ENCODE results near the gene PATL1.
"Not testable (repeated sequence)": the region's sequence is repeated elsewhere in the genome, so short reads cannot be mapped to it uniquely, and the experiment has no call there.

The PATL1 gene

GRCh38 chr11:59681260-59681725, 12.5 kb upstream of the PATL1 start:
- peaks cover 14% of the 10 kb centered on the region for H3K27me3 Mint-ChIP-seq
- not testable (repeated sequence) for H3K4me3 Mint-ChIP-seq; H3K9me3 Mint-ChIP-seq (ENCODE audit: low read depth); H3K4me1 Mint-ChIP-seq (ENCODE audit: low read depth); H3K36me3 Mint-ChIP-seq; H3K27ac Mint-ChIP-seq

DNA sequence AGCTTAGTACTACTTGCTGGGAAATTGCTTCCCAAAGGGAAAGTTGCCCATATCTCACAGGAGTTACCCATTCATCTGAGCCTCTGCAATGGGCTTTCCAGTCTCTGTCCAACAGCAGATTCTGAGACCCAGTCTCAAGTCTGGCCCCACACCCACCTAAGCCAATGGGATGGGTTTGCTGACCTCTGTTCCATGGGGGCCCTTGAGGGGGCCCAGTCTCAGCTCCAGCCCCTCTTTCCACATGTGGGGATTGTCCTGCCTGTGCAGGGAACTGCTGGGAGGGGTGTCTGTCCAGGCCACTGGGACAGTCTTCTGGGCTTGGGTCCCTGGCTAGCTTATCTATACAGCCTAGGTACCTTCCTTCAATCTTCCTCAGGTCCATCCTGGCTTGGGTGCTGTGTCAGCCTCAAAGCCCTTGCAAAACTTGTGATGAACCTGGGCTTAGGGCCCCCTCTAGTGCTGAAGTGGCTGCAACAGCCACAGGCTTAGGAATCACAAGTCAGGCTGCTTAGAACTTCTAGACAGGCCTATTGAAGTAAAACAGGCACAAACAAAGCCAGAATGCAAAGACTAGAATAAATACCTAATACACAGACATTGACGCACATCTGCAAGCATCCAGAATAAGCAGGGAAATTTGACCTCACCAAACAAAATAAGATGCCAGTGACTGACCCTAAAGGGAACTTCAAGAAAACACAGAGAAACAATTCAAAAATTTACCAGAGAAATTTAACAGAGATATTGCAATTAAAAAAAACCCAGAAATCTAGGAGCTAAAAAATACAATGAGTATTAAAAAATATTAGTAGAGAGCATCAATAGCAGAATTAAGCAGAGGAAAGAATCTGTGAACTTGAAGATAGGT, 11.7 kb upstream of the PATL1 start:
- H3K27me3 Mint-ChIP-seq = peaks cover 9% of the 10 kb centered on the region
- H3K27ac Mint-ChIP-seq = no peak overlapping the region
- no peaks in the 10 kb centered on the region for H3K4me1 Mint-ChIP-seq (ENCODE audit: low read depth)
- H3K9me3 Mint-ChIP-seq (ENCODE audit: low read depth) = no peaks in the 10 kb centered on the region
- H3K4me3 Mint-ChIP-seq = no peak overlapping the region
- H3K36me3 Mint-ChIP-seq = no peaks in the 10 kb centered on the region

DNA sequence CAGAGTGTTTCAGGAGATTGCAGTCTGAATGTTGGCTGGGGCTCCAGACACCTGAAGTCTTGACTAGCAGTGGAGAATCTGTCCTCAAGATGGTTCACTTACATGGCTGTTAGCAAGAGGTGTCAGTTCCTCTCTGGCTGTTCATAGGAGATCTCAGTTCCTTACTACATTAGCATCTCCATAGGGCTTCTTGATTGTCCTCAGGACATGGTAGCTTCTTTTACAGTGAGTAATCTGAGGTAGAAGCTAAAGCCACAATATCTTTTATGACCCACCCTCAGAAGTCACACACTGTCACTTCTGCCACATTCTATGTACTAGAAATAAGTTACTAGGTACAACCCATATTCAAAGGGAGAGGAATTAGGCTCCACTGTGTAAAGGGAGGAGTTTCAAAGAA, 10.5 kb upstream of the PATL1 start:
- Mint-ChIP-seq H3K27ac (no peak overlapping the region), H3K9me3 (ENCODE audit: low read depth) (no peaks in the 10 kb centered on the region), H3K4me1 (ENCODE audit: low read depth) (no peaks in the 10 kb centered on the region), H3K36me3 (no peaks in the 10 kb centered on the region), H3K4me3 (no peak overlapping the region), H3K27me3 (peaks cover 7% of the 10 kb centered on the region)

DNA sequence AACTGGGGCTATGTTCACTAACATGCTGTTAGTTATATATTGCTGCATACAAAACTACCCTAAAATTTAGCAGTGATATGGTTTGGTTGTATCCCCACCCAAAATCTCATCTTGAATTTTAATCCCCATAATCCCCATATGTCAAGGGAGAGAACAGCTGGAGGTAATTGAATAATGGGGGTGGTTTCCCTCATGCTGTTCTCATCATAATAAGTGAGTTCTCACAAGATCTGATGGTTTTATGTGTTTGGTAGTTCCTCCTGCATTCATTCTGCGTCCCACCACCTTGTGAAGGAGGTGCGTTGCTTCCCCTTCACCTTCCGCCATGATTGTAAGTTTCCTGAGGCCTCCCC, 10.0 kb upstream of the PATL1 start:
- Mint-ChIP-seq H3K27ac (no peak overlapping the region), H3K9me3 (ENCODE audit: low read depth) (no peaks in the 10 kb centered on the region), H3K4me3 (no peak overlapping the region)

GRCh38 chr11:59678118-59678812, 9.4 kb upstream of the PATL1 start:
- no peaks in the 10 kb centered on the region for H3K4me1 Mint-ChIP-seq (ENCODE audit: low read depth)
- H3K36me3 Mint-ChIP-seq = no peaks in the 10 kb centered on the region
- H3K27me3 Mint-ChIP-seq = peaks cover 7% of the 10 kb centered on the region
- H3K27ac Mint-ChIP-seq = no peak overlapping the region
- H3K4me3 Mint-ChIP-seq = no peak overlapping the region
- H3K9me3 Mint-ChIP-seq (ENCODE audit: low read depth) = no peaks in the 10 kb centered on the region

More for the DNA sequence above, 10.0 kb upstream of the PATL1 start:
- Mint-ChIP-seq H3K27me3 (peaks cover 7% of the 10 kb centered on the region), H3K36me3 (no peaks in the 10 kb centered on the region), H3K4me1 (ENCODE audit: low read depth) (no peaks in the 10 kb centered on the region)

DNA sequence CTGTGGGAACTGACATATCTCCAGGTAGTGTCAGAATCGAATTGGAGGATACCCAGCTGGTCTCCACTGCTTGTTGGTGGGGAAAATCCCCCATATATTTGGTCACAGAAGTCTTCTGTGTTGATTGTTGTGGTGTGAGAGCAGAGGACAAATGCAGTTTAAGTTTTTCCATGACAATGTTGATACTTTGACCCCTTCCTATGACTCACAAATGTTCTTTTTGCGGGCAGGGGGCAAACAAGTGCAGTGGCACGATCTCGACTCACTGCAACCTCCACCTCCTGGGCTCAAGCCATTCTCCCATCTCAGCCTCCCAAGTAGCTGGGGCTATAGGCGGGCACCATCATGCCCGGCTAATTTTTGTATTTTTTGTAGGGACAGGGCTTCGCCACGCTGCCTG, 7.4 kb upstream of the PATL1 start:
- Mint-ChIP-seq H3K36me3 (no peaks in the 10 kb centered on the region), H3K4me3 (no peak overlapping the region), H3K27ac (no peak overlapping the region), H3K27me3 (peaks cover 3% of the 10 kb centered on the region), H3K9me3 (ENCODE audit: low read depth) (no peaks in the 10 kb centered on the region), H3K4me1 (ENCODE audit: low read depth) (no peaks in the 10 kb centered on the region)

DNA sequence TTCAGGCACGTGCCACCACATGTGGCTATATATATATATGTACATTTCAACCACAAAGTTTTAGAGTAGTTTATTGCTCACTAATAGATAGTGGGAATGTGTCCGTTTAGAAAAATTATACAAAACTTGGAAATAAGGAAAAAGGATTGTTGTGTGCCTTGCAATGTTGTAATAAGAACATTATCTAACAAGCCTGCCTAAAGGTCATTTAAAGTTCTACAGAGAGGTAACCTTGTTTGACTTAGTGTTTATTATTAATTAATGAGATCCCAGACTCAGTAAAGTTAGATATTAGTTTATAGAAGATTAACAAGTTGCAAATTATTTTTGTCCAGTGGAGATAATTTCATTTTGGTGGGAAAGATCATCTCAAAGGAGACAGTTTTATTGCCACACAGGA, 5.5 kb upstream of the PATL1 start:
- H3K4me1 Mint-ChIP-seq (ENCODE audit: low read depth) = peaks cover 7% of the 10 kb centered on the region
- no peaks in the 10 kb centered on the region for H3K27me3 Mint-ChIP-seq
- no peaks in the 10 kb centered on the region for H3K9me3 Mint-ChIP-seq (ENCODE audit: low read depth)
- no peak overlapping the region for H3K4me3 Mint-ChIP-seq
- H3K27ac Mint-ChIP-seq = no peak overlapping the region
- no peaks in the 10 kb centered on the region for H3K36me3 Mint-ChIP-seq

GRCh38 chr11:59673291-59673690, 4.5 kb upstream of the PATL1 start:
- H3K27ac Mint-ChIP-seq = no peak overlapping the region
- no peak overlapping the region for H3K4me3 Mint-ChIP-seq
- H3K9me3 Mint-ChIP-seq (ENCODE audit: low read depth) = no peaks in the 10 kb centered on the region
- peaks cover 10% of the 10 kb centered on the region for H3K4me1 Mint-ChIP-seq (ENCODE audit: low read depth)
- H3K36me3 Mint-ChIP-seq = no peaks in the 10 kb centered on the region
- no peaks in the 10 kb centered on the region for H3K27me3 Mint-ChIP-seq

GRCh38 chr11:59671471-59671870, 2.6 kb upstream of the PATL1 start:
- Mint-ChIP-seq H3K27me3 (no peaks in the 10 kb centered on the region), H3K36me3 (peaks cover 4% of the 10 kb centered on the region), H3K4me3 (no peak overlapping the region)

GRCh38 chr11:59669611-59670009, 773 bp upstream of the PATL1 start:
- peak overlapping the region; percentile 95 for H3K4me3 Mint-ChIP-seq
- peaks cover 38% of the 10 kb centered on the region for H3K4me1 Mint-ChIP-seq (ENCODE audit: low read depth)
- peak overlapping the region; percentile 96 for H3K27ac Mint-ChIP-seq
- no peaks in the 10 kb centered on the region for H3K9me3 Mint-ChIP-seq (ENCODE audit: low read depth)
- H3K36me3 Mint-ChIP-seq = peaks cover 4% of the 10 kb centered on the region
- H3K27me3 Mint-ChIP-seq = no peaks in the 10 kb centered on the region

More at GRCh38 chr11:59671471-59671870, 2.6 kb upstream of the PATL1 start:
- H3K4me1 Mint-ChIP-seq (ENCODE audit: low read depth) = peaks cover 26% of the 10 kb centered on the region
- no peak overlapping the region for H3K27ac Mint-ChIP-seq
- no peaks in the 10 kb centered on the region for H3K9me3 Mint-ChIP-seq (ENCODE audit: low read depth)

- H3K4me1 Mint-ChIP-seq (ENCODE audit: low read depth) = peaks cover 46% of the 10 kb centered on the region
- no peaks in the 10 kb centered on the region for H3K9me3 Mint-ChIP-seq (ENCODE audit: low read depth)
- peak overlapping the region; percentile 90 for H3K4me3 Mint-ChIP-seq
- H3K27ac Mint-ChIP-seq = peak overlapping the region; percentile 88
- H3K36me3 Mint-ChIP-seq = peaks cover 4% of the 10 kb centered on the region
- H3K27me3 Mint-ChIP-seq = no peaks in the 10 kb centered on the region
Observed at GRCh38 chr11:59668188-59668949, 468 bp downstream of the PATL1 start.

GRCh38 chr11:59667812-59668187, 1.0 kb downstream of the PATL1 start:
- Mint-ChIP-seq H3K27me3 (no peaks in the 10 kb centered on the region), H3K36me3 (peaks cover 4% of the 10 kb centered on the region), H3K9me3 (ENCODE audit: low read depth) (no peaks in the 10 kb centered on the region), H3K4me1 (ENCODE audit: low read depth) (peaks cover 51% of the 10 kb centered on the region), H3K27ac (peak overlapping the region; percentile 88), H3K4me3 (peak overlapping the region; percentile 90)

- Mint-ChIP-seq H3K4me3 (peak overlapping the region; percentile 90), H3K36me3 (peaks cover 4% of the 10 kb centered on the region), H3K27me3 (no peaks in the 10 kb centered on the region), H3K4me1 (ENCODE audit: low read depth) (peaks cover 54% of the 10 kb centered on the region), H3K9me3 (ENCODE audit: low read depth) (no peaks in the 10 kb centered on the region), H3K27ac (peak overlapping the region; percentile 88)
Observed at GRCh38 chr11:59666969-59667368, 1.9 kb downstream of the PATL1 start.

DNA sequence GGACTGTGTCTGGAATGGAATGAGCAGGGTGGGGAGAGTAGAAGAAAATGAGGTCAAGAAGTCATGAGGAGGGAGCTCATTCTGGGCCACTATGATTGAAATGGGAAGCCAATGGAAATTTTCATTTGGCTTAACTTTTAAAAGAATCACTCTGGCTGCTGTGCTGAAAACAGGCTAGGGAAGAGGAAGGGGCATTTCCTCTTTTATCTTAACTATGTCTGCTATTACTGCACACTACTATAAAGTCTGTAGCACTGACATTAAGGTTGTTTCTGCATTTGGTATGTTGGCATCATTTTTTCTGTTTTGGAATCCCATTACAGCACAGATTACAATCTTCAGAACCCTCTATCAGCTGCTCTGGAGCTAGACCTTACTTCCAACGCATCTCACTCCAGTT, 8.2 kb downstream of the PATL1 start:
- Mint-ChIP-seq H3K4me1 (ENCODE audit: low read depth) (peaks cover 35% of the 10 kb centered on the region), H3K27me3 (no peaks in the 10 kb centered on the region), H3K4me3 (no peak overlapping the region), H3K36me3 (peaks cover 4% of the 10 kb centered on the region), H3K9me3 (ENCODE audit: low read depth) (no peaks in the 10 kb centered on the region), H3K27ac (peak overlapping the region; percentile 19)

GRCh38 chr11:59659981-59660380, 8.9 kb downstream of the PATL1 start:
- Mint-ChIP-seq H3K4me3 (no peak overlapping the region), H3K4me1 (ENCODE audit: low read depth) (peaks cover 30% of the 10 kb centered on the region), H3K27ac (peak overlapping the region; percentile 19), H3K36me3 (peaks cover 4% of the 10 kb centered on the region), H3K9me3 (ENCODE audit: low read depth) (no peaks in the 10 kb centered on the region), H3K27me3 (no peaks in the 10 kb centered on the region)

All from activated naive CD8-positive, alpha-beta T cell (primary cell).